GM23248 (cell line): Measurements from ENCODE around the gene GPX4.

Source experiments
- EZH2 ChIP-seq: fragments of 200-600 bp; sonication (generic); IDR thresholded peaks from 2 replicates; pipeline ENCODE4 v1.6.1; 2018; ENCODE audit warnings: antibody characterized with exemption, mild to moderate bottlenecking; ENCODE audit not compliant: insufficient read depth, poor library complexity, severe bottlenecking
- EZH2phosphoT487 ChIP-seq: fragments of 200-600 bp; sonication (generic); IDR thresholded peaks from 2 replicates; pipeline ENCODE4 v1.6.1; 2018; ENCODE audit warnings: antibody characterized with exemption, moderate library complexity, mild to moderate bottlenecking, low read depth; ENCODE audit not compliant: insufficient read depth

DNA sequence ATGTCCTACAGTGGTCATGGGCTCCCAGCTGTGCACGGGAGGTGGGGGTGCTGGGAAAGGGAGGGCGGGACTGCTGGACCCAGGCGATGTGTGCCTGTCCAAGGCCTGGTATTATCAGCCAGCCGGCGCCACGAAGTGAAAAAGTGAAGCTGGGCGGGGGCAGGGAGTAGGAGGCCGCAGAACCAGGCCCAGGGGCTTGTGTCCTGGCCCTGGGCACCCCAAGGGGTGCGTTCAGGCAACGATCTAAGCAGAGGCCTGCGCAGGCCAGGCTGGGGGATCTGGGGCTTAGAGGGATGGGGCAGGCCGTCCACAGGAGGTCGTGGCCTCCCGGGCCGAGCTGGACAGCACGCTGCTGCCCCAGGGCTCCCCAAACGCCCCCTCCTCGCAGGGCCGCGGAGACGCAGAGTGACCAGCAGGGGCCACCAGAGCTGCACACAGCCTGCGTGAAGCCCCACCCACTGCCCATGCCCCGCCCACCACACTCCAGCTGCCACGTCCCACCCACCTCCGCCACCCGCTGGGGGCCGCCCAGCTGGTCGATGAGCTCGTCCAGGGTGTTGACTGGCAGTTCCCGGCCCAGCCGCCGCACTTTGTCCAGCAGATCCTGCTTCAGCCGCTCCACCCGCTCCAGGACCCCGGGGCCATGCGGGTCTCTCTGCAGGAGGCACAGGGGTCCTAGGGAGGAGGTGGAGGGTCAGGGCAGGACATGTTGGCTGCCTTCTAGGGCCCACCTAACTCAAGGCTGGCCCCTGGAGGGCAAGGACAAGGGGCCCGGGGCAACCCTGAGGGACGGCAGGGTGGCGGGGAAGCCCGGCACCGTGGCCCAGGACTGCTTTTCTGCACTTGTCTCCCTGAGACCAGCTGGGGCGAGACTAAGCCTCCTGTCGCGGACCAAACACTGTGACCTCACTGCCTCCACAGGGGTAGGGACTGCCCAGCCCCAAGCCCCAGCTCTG lies 9.5 kb downstream of the GPX4 start:
- no peak for TF ChIP-seq EZH2phosphoT487
- TF ChIP-seq EZH2, result no peak
